DOHH2 (cell line): ENCODE data around the gene DOCK9.

Experiments
- H3F3A ChIP-seq: fragments of 200-600 bp; sonication (generic), shearing (Covaris generic); 2 replicates; pipeline ENCODE4 v1.6.0; 2016; ENCODE audit warnings: antibody characterized with exemption, mild to moderate bottlenecking; ENCODE audit not compliant: control insufficient read depth, insufficient read depth
- H3K27ac ChIP-seq: fragments of 200-600 bp; sonication (generic); 2 replicates; pipeline ENCODE4 v1.5.1; 2014; ENCODE audit warnings: low read depth, mild to moderate bottlenecking, low read length, moderate library complexity
- H3K27me3 ChIP-seq: fragments of 200-600 bp; sonication (generic); 2 replicates; pipeline ENCODE4 v1.6.1; 2014; ENCODE audit warnings: mild to moderate bottlenecking, low read length, mixed read lengths; ENCODE audit not compliant: control insufficient read depth
- H3K36me3 ChIP-seq: fragments of 200-600 bp; sonication (generic); 2 replicates; pipeline ENCODE4 v1.6.1; 2014; ENCODE audit warnings: mild to moderate bottlenecking, low read length, moderate library complexity, mixed read lengths; ENCODE audit not compliant: control insufficient read depth
- H3K4me1 ChIP-seq: fragments of 200-600 bp; sonication (generic); 2 replicates; pipeline ENCODE4 v1.6.1; 2014; ENCODE audit warnings: mild to moderate bottlenecking, low read length, mixed read lengths; ENCODE audit not compliant: control insufficient read depth
- H3K4me2 ChIP-seq: fragments of 200-600 bp; sonication (generic); 2 replicates; pipeline ENCODE4 v1.6.0; 2014; ENCODE audit warnings: mild to moderate bottlenecking, low read length, moderate library complexity
- H3K4me3 ChIP-seq: fragments of 200-600 bp; sonication (generic); 2 replicates; pipeline ENCODE4 v1.5.1; 2014; ENCODE audit warnings: mild to moderate bottlenecking, low read length, mixed read lengths
- H3K79me2 ChIP-seq: fragments of 200-600 bp; sonication (generic); 2 replicates; pipeline ENCODE4 v1.6.1; 2014; ENCODE audit warnings: mild to moderate bottlenecking, low read length, mixed read lengths; ENCODE audit not compliant: control insufficient read depth
- H3K9me2 ChIP-seq: fragments of 200-600 bp; sonication (generic); replicated peaks from 2 replicates; pipeline ENCODE4 v1.6.1; 2014; ENCODE audit warnings: mild to moderate bottlenecking, low read length, mixed read lengths; ENCODE audit not compliant: control insufficient read depth
- H3K9me3 ChIP-seq: fragments of 200-600 bp; sonication (generic); 2 replicates; pipeline ENCODE4 v1.6.1; 2014; ENCODE audit warnings: antibody characterized with exemption, low read length, mixed read lengths; ENCODE audit not compliant: control insufficient read depth, insufficient read depth
- H4K20me1 ChIP-seq: fragments of 200-600 bp; sonication (generic); 2 replicates; pipeline ENCODE4 v1.6.0; 2014; ENCODE audit warnings: low read depth, mild to moderate bottlenecking, antibody characterized with exemption, low read length, moderate library complexity; ENCODE audit not compliant: control insufficient read depth, insufficient read depth
- CTCF ChIP-seq: fragments of 200-600 bp; sonication (generic); IDR thresholded peaks from one replicate; pipeline ENCODE4 v1.5.1; 2014; ENCODE audit warnings: antibody characterized with exemption, mild to moderate bottlenecking, low read depth, low read length; ENCODE audit not compliant: poor library complexity, severe bottlenecking
- EZH2phosphoT487 ChIP-seq: fragments of 200-600 bp; sonication (generic); IDR thresholded peaks from 2 replicates; pipeline ENCODE4 v1.6.1; 2017; ENCODE audit warnings: borderline replicate concordance, mild to moderate bottlenecking, antibody characterized with exemption, low read length, moderate library complexity, mixed read lengths

The DOCK9 gene

DNA sequence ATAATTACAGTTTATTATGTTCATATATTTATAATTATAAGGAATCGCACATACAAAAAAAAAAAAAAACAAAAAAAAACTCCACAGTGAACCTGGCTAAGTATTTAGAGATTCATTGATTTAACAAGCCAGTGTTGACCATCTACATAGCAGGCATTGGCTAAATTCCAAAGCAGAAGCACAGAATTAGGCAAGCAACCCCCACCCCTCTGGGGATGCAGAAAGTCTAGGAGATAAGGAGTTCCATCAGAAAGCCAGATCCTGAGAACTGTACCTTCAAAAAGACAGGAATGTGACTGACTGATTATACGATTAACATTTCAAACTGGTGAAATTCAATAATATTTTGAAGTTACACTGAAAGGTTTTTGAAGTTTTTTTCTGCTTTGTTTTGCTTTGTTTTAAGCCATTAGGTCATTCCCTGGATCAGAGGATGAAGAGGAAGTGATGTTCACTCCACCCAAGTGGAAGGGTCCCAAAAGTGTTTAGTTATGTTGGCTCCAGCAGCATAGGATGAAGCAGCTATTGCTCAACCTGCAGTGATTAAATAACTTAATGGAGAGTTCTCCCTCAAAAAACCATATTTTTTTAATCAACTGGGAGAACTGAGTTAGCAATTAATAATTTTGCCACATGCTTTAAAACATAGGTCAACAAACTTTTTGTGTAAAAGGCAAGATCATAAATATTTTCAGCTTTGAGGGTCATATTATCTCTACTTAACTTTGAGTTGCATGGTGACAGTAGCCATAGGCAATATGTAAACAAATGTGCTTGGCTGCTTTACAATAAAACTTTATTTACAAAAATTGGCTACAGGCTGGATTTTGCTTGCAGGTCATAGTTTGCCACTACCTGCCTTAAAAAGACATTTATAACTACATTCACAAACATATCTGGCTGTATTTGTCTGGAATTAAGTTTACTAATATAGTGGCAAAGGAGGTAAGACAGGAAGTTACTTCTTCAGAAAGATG, 49.6 kb downstream of the DOCK9 start:
- H3K4me1 ChIP-seq = peaks cover 4% of the 10 kb centered on the region; the same call in 1 of the 2 replicates
- H3K9me2 ChIP-seq = no peaks in the 10 kb centered on the region
- H3K27ac ChIP-seq = no peak overlapping the region
- no peaks in the 10 kb centered on the region for H3K9me3 ChIP-seq
- no peaks in the 10 kb centered on the region for H3K36me3 ChIP-seq
- TF ChIP-seq EZH2phosphoT487 (no peak), CTCF (no peak)
- H3K4me2 ChIP-seq = no peak overlapping the region
- no peak overlapping the region for H3K4me3 ChIP-seq
- H3F3A ChIP-seq = no peaks in the 10 kb centered on the region
- no peaks in the 10 kb centered on the region for H3K27me3 ChIP-seq
- no peaks in the 10 kb centered on the region for H4K20me1 ChIP-seq
- H3K79me2 ChIP-seq = no peaks in the 10 kb centered on the region

DNA sequence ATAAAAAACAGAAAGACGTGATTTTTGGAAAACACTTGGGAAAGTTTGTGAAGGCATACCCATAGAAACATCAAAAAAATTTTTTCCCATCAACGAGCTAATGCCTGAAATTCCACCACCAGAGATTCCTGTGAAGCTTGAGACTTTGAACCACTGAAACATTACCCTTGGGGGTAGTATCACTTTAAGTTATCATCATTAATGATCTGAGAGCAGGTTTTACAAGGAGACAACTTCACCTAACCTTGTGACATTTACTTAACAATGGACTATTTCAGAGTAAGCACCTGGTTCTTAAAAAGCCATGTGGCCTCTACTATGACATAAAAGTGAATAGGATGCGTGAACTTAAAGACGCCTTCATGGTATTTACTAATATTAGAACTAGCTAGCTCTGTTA, 51.9 kb downstream of the DOCK9 start:
- Histone ChIP-seq H3K27ac (no peak overlapping the region), H4K20me1 (no peaks in the 10 kb centered on the region), H3F3A (no peaks in the 10 kb centered on the region), H3K27me3 (no peaks in the 10 kb centered on the region), H3K4me2 (no peak overlapping the region), H3K4me3 (no peak overlapping the region), H3K4me1 (peaks cover 4% of the 10 kb centered on the region; the same call in 1 of the 2 replicates), H3K9me3 (no peaks in the 10 kb centered on the region), H3K9me2 (no peaks in the 10 kb centered on the region), H3K36me3 (no peaks in the 10 kb centered on the region), H3K79me2 (no peaks in the 10 kb centered on the region)
- no peak for TF ChIP-seq EZH2phosphoT487
- no peak for TF ChIP-seq CTCF

DNA sequence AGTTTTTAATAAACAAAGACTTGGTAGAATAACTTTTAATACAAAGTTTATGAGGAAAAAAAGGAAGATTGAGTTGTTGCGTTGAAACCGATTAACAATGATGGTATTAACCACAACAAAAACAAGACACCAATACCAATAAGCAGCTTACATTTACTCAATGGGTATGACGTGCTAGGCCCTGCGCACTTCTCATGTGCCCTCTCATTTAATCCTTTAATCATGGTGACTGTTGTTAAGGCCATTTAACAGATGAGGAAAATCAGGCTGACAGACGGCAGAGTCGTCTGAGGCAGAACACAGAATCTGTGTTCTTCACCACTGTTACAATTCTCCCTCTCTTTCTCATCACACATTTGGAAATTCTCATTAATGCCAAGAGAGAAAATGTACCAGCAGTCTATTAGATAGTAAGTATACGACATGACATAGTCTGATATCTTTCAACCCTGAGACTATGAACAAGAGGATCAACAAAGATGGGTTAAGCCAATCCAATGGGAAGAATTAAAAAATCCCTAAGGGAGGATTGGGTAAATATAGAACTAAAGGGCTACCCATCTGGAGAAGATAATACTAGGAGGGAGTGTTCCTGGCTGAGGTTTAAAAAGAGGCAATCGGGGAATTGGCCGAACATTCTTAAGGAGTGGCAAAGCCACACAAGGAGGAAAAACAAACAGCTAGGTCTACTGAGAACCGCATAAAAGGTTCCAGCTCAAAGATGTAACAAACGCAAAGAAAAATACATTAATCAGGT, 54.0 kb downstream of the DOCK9 start:
- Histone ChIP-seq H4K20me1 (no peaks in the 10 kb centered on the region), H3K4me2 (no peak overlapping the region), H3K27ac (no peak overlapping the region), H3K9me3 (no peaks in the 10 kb centered on the region), H3K4me1 (no peaks in the 10 kb centered on the region), H3F3A (no peaks in the 10 kb centered on the region), H3K4me3 (no peak overlapping the region), H3K36me3 (no peaks in the 10 kb centered on the region), H3K9me2 (no peaks in the 10 kb centered on the region), H3K27me3 (no peaks in the 10 kb centered on the region), H3K79me2 (no peaks in the 10 kb centered on the region)
- no peak for TF ChIP-seq EZH2phosphoT487
- TF ChIP-seq CTCF = no peak
